Measurements from ENCODE around the gene SLC9A2. TPM values are rescaled to one million over a fixed set of nuclear protein-coding genes. Genes with fewer than 3 reads are reported as not detected.

Gene SLC9A2
- polyA plus RNA-seq, 3 donors = not detected

DNA sequence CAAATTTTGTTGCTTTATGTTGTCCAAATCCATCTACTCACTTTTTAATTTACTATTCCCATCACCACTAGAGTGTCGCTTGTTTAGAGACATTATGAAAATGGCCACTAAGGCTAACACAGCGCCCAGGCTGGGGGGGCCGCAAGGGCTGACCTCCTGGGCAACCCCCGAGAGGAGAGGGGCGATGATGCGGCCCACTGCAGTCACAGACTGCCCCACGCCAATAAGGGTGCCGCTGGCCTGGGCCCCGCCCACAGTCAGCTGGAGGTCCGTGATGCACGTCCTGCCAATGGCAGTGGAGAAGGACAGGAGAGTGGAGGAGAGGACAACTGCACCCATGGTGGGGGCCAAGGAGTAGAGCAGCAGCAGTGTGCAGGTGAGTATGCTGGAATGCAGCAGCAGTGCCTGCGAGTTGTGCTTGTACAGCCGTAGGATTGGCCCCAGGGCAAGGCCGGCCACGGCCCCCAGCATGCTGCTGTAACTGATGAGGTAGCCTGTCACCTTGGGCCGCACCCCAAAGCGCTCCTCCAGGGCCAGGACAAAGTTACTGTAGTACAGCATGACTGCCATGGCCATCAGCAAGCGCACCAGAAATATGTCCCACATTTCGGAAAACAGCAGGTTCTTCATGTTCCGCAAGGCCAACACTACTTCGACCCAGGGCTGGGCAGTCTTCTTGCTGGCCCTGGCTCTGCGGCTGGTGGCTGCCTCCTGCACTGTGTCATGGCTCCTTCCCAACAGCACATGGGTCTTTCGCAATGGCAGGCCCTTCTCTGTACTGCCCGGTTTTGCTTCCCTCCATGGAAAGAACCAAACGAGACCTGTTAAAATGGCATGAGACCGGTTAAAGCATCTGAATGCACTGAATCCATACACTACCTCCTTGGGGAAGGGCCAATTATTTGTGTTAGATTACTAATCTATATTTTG is 99.3 kb downstream of the SLC9A2 start:
- no peaks in the 10 kb centered on the region for H3K9me3 ChIP-seq (replicated peaks in 1 of 2; ENCODE audit: control insufficient read depth in 1 of 2, insufficient read depth in 1 of 2, low read length in 2 of 2)
- WGBS (ENCODE audit: insufficient coverage) = 94% methylated on average over 23 of the region's 26 CpGs
- Mint-ChIP-seq H3K36me3 (peaks cover 58 to 65% of the 10 kb centered on the region in 2 donors), H3K4me3 (no peak overlapping the region), H3K9me3 (peaks cover 0 to 6% (median 0%) of the 10 kb centered on the region in 7 donors), H3K4me1 (peaks cover 2% of the 10 kb centered on the region), H3K27ac (peak overlapping the region in 1 of 7 donors; percentile 45), H3K27me3 (ENCODE audit: low read depth in 3 of 3) (peaks cover 0 to 2% (median 0%) of the 10 kb centered on the region in 3 donors)
- H3K36me3 ChIP-seq (replicated peaks in 1 of 2; ENCODE audit: control insufficient read depth in 1 of 2, insufficient read depth in 2 of 2, low read length in 2 of 2) = peaks cover 29 to 61% of the 10 kb centered on the region in 2 donors
- no peaks in the 10 kb centered on the region for H3K79me2 ChIP-seq (ENCODE audit: insufficient read depth, low read length)
- no peaks in the 10 kb centered on the region for H3K27me3 ChIP-seq (ENCODE audit: control insufficient read depth in 2 of 2, insufficient read depth in 2 of 2, low read length in 2 of 2)
- no peak overlapping the region for H3K9ac ChIP-seq (ENCODE audit: insufficient read depth, low read length, poor library complexity, severe bottlenecking)
- no peak overlapping the region for H2AFZ ChIP-seq (ENCODE audit: insufficient read depth, low read depth, low read length, poor library complexity, severe bottlenecking)
- intact Hi-C loops (cut with micrococcal nuclease) = no loop called here
- no peak for DNase-seq
- H3K27ac ChIP-seq (ENCODE audit: low read depth in 1 of 2, low read length in 2 of 2) = no peak overlapping the region
- no peaks in the 10 kb centered on the region for H4K20me1 ChIP-seq (ENCODE audit: insufficient read depth, low read length)
- H3K4me1 ChIP-seq (ENCODE audit: control insufficient read depth in 1 of 2, insufficient read depth in 2 of 2, low read length in 2 of 2) = no peaks in the 10 kb centered on the region
- no peak overlapping the region for H3K4me2 ChIP-seq (replicated peaks; ENCODE audit: extremely low read depth, low read length, poor library complexity, severe bottlenecking)
- H3K4me3 ChIP-seq (replicated peaks in 1 of 3; ENCODE audit: low read depth in 2 of 3, low read length in 3 of 3) = no peak overlapping the region
- TF ChIP-seq, protein P1, sequence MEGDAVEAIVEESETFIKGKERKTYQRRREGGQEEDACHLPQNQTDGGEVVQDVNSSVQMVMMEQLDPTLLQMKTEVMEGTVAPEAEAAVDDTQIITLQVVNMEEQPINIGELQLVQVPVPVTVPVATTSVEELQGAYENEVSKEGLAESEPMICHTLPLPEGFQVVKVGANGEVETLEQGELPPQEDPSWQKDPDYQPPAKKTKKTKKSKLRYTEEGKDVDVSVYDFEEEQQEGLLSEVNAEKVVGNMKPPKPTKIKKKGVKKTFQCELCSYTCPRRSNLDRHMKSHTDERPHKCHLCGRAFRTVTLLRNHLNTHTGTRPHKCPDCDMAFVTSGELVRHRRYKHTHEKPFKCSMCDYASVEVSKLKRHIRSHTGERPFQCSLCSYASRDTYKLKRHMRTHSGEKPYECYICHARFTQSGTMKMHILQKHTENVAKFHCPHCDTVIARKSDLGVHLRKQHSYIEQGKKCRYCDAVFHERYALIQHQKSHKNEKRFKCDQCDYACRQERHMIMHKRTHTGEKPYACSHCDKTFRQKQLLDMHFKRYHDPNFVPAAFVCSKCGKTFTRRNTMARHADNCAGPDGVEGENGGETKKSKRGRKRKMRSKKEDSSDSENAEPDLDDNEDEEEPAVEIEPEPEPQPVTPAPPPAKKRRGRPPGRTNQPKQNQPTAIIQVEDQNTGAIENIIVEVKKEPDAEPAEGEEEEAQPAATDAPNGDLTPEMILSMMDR (IDR thresholded peaks at IDR 0.05) = no peak

DNA sequence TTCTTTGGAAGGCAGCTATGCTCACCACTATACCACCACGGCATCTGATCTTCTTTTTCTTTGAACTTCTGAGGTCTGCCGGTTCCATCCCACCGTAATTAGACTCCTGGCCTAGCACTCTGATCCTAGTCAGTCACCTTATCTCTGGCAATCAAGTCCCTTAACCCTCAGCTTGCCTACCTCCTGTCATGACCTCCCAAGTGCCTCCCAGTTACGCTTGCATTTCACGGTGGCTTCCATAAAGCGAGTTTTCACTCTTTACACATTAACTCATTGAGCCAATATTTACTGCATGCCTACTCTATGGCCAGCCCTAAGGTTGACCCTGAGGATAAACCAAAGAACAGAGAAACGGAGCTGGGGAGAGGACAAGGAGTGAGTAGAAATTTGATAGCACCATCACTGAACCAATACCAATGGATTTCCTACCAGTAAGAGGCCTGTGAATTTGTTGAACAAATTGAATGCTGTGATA is 104.7 kb downstream of the SLC9A2 start:
- TF ChIP-seq, protein P1 (IDR thresholded peaks at IDR 0.05) = no peak

More for the DNA sequence above, 104.7 kb downstream of the SLC9A2 start:
- no peak overlapping the region for H3K27ac ChIP-seq (ENCODE audit: low read depth in 1 of 2, low read length in 2 of 2)
- peaks cover 73 to 83% of the 10 kb centered on the region in 2 donors for H3K36me3 Mint-ChIP-seq
- no peaks in the 10 kb centered on the region for H3K27me3 ChIP-seq (ENCODE audit: control insufficient read depth in 2 of 2, insufficient read depth in 2 of 2, low read length in 2 of 2)
- no peaks in the 10 kb centered on the region for H3K4me1 ChIP-seq (ENCODE audit: control insufficient read depth in 1 of 2, insufficient read depth in 2 of 2, low read length in 2 of 2)
- no peaks in the 10 kb centered on the region for H3K79me2 ChIP-seq (ENCODE audit: insufficient read depth, low read length)
- H3K4me1 Mint-ChIP-seq = peaks cover 16% of the 10 kb centered on the region
- H3K9ac ChIP-seq (ENCODE audit: insufficient read depth, low read length, poor library complexity, severe bottlenecking) = no peak overlapping the region
- peaks cover 34 to 83% of the 10 kb centered on the region in 2 donors for H3K36me3 ChIP-seq (replicated peaks in 1 of 2; ENCODE audit: control insufficient read depth in 1 of 2, insufficient read depth in 2 of 2, low read length in 2 of 2)
- no peak overlapping the region for H3K4me3 ChIP-seq (replicated peaks in 1 of 3; ENCODE audit: low read depth in 2 of 3, low read length in 3 of 3)
- no peak overlapping the region for H3K27ac Mint-ChIP-seq
- H3K4me2 ChIP-seq (replicated peaks; ENCODE audit: extremely low read depth, low read length, poor library complexity, severe bottlenecking) = no peak overlapping the region
- no peaks in the 10 kb centered on the region for H4K20me1 ChIP-seq (ENCODE audit: insufficient read depth, low read length)
- DNase-seq = no peak
- intact Hi-C loops (cut with micrococcal nuclease) = no loop called here
- 97% methylated on average over 6 of the region's 7 CpGs for WGBS (ENCODE audit: insufficient coverage)
- peaks cover 0 to 2% (median 0%) of the 10 kb centered on the region in 7 donors for H3K9me3 Mint-ChIP-seq
- no peak overlapping the region for H2AFZ ChIP-seq (ENCODE audit: insufficient read depth, low read depth, low read length, poor library complexity, severe bottlenecking)
- H3K4me3 Mint-ChIP-seq = no peak overlapping the region
- H3K9me3 ChIP-seq (replicated peaks in 1 of 2; ENCODE audit: control insufficient read depth in 1 of 2, insufficient read depth in 1 of 2, low read length in 2 of 2) = no peaks in the 10 kb centered on the region
- H3K27me3 Mint-ChIP-seq (ENCODE audit: low read depth in 3 of 3) = peaks cover 0 to 3% (median 0%) of the 10 kb centered on the region in 3 donors
